T-helper 22 cell (primary cell): ENCODE data around the gene CHAT.

Experiments
- DNase-seq: peaks from one replicate; pipeline ENCODE4 v3.0.0-alpha.2; 2020; ENCODE audit warnings: low read depth

The CHAT gene

DNA sequence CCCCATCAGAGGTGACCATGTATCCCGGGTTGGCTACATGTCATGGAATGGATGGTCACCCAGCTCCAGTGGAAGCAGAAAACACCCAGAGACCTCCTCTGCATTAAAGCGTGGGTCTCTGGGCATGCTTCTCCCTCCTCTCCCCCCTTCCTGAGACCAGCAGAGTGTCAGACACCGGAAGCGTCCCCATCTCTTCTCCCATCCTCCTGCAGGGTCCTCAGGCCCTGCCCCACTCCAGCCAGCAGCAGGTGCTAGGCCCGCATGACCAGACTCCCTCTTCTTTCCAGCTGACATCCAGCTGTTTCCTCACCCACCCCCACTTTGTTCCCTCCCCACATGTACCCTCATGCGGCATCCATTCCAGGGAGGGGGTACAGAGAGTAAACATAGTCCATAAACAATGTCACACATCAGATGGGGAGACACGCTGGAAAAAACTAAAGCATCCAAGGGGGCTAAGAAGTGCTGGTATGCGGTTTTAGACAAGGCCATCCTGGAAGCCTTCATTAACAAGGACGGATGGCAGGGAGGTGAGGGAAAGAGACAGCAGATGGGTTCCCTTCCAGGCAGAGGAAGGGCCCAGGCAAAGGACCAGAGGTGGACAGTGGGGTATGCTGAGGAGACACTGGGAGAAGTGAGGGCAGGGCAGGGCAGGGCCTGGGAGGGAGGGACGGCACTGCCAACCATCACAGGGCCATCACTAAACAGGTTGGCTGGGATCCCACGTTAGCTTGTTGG lies 16.2 kb upstream of the CHAT start:
- DNase-seq, result no peak

GRCh38 chr10:49598164-49598856 lies 15.5 kb upstream of the CHAT start:
- DNase-seq, result no peak

GRCh38 chr10:49598986-49599385 lies 14.9 kb upstream of the CHAT start:
- DNase-seq, result no peak

- no peak for DNase-seq
These were observed 14.3 kb upstream of the CHAT start for GRCh38 chr10:49599546-49599945.

- no peak for DNase-seq
These were observed 13.8 kb upstream of the CHAT start for GRCh38 chr10:49600046-49600445.

DNA sequence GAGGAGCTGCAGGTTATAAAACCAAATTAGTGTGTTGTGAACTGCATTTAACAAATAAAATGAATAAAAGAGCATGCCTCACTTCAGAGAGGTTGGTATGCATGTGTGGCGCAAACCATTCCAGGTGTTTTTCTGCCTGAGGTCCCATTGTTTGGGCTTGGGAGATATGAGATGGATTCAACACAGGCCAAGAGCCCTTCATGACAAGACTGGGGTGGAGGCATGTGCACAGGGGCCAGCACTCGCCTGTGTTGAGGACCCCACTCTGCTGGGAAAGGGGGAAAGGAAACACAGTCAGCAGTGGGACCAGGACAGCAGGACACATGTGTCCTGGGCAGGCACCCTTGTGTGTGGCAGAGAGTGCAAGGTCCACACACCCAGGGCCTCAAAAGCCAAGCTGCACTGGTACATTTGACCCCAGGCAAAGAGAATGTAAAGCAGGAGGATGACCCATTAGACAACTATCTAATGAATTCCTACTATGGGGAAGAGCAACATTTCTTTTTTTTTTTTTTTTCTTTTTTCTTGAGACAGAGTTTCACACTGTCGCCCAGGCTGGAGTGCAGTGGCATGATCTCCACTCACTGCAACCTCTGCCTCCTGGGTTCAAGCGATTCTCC lies 12.9 kb upstream of the CHAT start:
- DNase-seq, result no peak

DNA sequence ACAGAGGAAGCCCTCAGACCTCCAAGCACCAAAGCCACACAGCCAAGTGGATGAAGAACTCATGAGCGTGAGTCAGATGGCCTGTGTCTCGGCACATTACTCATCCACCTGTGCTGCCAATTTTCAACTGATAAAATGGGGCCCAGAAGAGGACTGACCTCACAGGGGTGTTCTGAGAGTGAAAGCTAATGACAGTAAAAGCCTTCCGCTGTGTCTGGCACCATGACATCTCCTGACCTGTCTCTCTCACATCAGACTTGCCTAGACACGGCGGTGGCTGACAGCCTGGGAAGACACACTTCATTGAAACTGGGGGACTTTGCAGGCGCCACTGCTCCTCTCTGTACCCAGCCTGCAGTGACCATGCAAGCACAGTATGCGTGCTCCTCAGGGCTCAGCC lies 12.0 kb upstream of the CHAT start:
- DNase-seq, result no peak

- no peak for DNase-seq
These were observed 11.3 kb upstream of the CHAT start for GRCh38 chr10:49602380-49603023.

- no peak for DNase-seq
These were observed 8.5 kb upstream of the CHAT start for GRCh38 chr10:49605216-49605938.

GRCh38 chr10:49605939-49606509 lies 7.8 kb upstream of the CHAT start:
- DNase-seq, result no peak

GRCh38 chr10:49606981-49607535 lies 6.8 kb upstream of the CHAT start:
- DNase-seq, result no peak

DNA sequence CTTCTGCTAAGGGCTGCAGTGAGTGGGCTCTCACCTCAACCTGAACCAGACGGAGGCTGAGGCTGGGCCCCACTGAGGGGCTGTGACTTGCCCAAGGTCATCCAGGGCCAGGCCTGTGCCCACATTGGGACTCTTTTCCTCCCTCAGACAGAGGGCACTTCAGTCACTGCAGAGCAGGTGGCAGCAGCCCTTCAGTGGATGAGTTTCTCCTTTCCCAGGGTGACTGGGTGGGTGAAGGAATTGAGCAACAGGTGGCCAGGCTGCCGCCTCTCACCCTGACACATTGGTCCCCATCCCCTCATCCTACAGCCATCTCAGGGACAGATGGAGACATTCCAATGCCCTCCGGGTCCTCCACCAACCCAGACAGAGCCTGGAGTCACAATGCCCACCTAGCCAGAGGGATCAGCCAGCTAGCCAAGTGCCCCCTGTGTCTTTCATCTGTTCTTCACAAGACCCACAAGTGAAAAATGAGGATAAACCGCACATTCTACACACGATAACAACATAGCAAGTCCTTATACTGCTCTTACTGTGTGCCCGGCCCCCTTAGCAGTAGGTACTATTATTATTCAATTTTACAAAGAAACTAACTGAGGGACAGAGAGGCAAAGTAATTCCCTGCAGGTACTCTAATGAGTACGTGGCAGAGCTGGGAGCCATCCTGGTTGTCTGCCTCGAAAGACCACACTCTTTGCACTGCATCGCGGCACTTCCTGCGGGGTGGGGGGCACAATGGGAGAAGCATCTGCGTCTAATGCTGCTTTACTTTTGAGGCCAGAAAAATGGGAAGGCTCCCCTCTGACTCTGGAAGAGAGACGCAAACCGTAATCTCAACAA lies 5.5 kb upstream of the CHAT start:
- DNase-seq, result no peak

GRCh38 chr10:49609006-49609282 lies 4.9 kb upstream of the CHAT start:
- no peak for DNase-seq

- no peak for DNase-seq
These were observed 4.3 kb upstream of the CHAT start for GRCh38 chr10:49609283-49610113.

DNA sequence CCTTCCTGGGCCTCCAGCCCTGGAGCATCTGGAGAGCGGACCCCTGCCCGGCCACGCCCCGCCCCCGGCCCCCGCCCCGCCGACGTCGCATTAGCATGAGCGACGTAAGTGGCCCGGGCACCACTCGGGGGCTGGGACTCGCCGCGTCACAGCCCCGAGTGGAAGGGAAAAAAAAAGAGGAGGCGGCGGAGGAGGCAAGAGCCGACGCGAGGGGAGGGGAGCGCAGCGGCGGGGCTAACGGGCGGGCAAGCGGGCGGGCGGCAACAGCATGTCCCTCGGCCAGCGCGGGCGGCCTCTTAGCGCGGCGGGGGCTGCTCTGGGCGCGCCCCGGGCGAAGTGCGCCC lies 3.8 kb upstream of the CHAT start, which contains the start of gene SLC18A3:
Gene SLC18A3 (plus strand): TSS at position 197 of the 344 bp plus-strand sequence. CDS start 431 bp downstream, outside the sequence.
- DNase-seq, result no peak

GRCh38 chr10:49610458-49611165 lies 3.2 kb upstream of the CHAT start:
- no peak for DNase-seq

DNA sequence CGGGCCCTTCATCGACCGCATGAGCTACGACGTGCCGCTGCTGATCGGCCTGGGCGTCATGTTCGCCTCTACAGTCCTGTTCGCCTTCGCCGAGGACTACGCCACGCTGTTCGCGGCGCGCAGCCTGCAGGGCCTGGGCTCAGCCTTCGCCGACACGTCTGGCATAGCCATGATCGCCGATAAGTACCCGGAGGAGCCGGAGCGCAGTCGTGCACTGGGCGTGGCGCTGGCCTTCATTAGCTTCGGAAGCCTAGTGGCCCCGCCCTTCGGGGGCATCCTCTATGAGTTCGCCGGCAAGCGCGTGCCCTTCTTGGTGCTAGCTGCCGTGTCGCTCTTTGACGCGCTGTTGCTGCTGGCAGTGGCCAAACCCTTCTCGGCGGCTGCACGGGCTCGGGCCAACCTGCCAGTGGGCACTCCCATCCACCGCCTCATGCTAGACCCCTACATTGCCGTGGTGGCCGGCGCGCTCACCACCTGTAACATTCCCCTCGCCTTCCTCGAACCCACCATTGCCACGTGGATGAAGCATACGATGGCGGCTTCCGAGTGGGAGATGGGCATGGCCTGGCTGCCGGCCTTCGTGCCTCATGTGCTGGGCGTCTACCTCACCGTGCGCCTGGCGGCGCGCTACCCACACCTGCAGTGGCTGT lies 2.5 kb upstream of the CHAT start:
- no peak for DNase-seq

DNA sequence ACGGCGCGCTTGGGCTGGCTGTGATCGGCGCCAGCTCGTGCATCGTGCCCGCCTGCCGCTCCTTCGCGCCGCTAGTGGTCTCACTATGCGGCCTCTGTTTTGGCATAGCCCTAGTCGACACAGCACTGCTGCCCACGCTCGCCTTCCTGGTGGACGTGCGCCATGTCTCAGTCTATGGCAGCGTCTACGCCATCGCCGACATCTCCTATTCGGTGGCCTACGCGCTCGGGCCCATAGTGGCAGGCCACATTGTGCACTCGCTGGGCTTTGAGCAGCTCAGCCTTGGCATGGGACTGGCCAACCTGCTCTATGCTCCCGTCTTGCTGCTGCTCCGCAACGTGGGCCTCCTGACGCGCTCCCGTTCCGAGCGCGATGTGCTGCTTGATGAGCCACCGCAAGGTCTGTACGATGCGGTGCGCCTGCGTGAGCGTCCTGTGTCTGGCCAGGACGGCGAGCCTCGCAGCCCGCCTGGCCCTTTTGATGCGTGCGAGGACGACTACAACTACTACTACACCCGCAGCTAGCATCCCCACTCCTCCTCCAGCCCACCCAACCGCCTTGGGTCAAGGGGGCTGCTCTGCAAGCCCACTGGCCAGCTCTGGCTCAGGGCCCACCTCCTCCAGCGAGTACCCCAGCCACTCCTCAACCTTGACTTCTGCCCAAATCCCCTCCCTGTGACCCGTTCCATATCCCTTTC lies 1.9 kb upstream of the CHAT start:
- no peak for DNase-seq
